Measurements from ENCODE around the gene CLTB. TPM values are rescaled to one million over a fixed set of nuclear protein-coding genes. Genes with fewer than 3 reads are reported as not detected.

Gene CLTB
- total RNA-seq: 95.0 and 155 TPM in 2 replicates

GRCh38 chr5:176415952-176416924 is at the start of gene CLTB:
CLTB (minus strand) TSS chr5:176416539; CDS start chr5:176416363, 176 bp downstream.

GRCh38 chr5:176447978-176448608 is 31.8 kb upstream of the CLTB start, which contains the start of gene FAF2:
FAF2 (plus strand) TSS chr5:176448385; CDS start chr5:176448408, 23 bp downstream.

GRCh38 chr5:176388444-176389134 is 27.8 kb downstream of the CLTB start, which contains the start of the genes HIGD2A and NOP16:
HIGD2A (plus strand) TSS chr5:176388751; CDS start chr5:176388820, 69 bp downstream.
NOP16 (minus strand) TSS chr5:176388598; CDS start chr5:176388539, 59 bp downstream.

DNA sequence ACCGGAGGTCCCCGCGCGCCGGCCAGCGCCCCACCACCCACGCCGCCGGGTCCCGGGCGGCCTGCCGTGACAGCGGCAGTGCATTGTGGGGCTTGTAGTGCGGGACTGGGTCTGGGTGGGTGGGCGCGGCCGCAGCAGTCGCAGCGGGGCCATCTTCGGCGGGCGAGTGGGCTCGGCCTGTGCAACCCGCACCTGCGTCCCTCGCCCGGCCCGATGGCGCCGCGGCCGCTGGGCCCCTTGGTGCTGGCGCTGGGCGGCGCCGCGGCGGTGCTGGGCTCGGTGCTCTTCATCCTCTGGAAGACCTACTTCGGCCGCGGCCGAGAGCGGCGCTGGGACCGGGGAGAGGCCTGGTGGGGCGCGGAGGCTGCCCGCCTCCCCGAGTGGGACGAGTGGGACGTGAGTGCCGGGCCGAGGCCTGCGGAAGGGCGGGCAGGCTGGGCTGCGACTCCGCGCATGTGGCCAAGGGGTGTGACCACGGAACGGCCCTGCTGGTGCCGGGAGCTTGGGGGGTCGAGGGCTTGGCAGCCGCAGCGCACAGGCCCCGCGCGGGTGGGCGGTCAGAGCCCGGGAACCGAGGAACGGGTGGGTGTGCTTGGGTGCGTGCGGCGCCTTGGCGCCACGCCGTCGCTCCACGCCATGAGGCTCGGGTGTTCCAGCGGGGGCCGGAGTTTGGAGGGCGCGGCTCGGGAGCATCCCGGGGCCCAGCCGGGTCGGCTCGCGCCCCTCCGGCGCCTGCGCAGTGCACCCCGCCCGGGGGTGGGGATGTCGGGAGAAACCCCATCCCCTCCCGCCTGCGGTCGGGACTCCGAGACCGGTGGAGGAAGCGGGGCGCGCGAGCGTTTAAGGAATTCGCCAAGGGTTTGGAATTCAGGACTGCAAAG is 50.7 kb downstream of the CLTB start, which contains the start of gene ARL10:
Gene ARL10 (plus strand): TSS at position 137 of the 881 bp plus-strand sequence. CDS start 77 bp downstream, at position 214.

DNA sequence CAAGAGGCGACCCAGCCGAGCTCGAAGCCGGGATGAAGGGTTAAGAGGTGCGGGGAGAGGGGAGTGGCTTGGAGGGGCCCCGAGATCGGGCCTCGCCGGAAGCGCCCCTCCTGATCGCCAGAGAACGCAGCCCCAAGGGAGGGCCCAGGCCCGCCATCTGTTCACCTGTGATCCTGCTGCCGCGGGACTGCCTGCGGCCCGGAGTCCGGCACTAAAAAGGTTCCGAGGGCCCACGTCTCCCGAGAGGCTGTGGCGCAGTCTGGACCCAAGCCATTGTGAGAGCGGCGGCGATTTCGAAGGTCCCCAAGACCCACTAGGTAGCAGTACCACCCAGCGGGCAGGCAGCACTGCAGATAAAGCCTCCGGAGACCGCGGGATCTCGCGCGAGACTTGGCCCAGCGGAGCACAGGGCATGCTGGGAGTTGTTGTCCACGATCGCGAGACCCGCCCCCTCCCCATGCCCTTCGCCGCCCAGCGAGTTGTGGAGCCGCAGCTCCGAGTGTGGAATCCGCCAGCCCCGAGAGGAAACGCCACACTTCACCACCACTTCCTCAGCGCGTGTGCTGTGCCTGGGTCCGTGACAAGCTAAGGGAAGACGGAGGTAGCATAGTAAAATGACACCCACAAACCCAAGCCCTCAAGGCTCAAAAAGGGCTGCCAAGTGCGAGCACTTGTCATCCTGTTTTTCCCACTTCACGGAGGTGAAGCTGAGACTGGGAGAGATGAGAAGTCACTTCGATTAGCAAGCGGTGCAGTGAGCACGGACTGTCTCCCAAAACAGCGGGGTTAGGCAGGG is 54.7 kb downstream of the CLTB start, which contains the start of gene KIAA1191:
Gene KIAA1191 (minus strand): TSS at position 328 of the 796 bp plus-strand sequence. CDS start 2,256 bp downstream, outside the sequence.

Other genes starting within 250 kb of the CLTB start
- gene SIMC1, start 178.1 kb downstream of the CLTB start, total RNA-seq: 3.1 and 3.3 TPM in 2 replicates
- 116 and 128 TPM in 2 replicates for gene KIAA1191, start 54.8 kb downstream of the CLTB start, total RNA-seq
- gene ARL10, start 51.1 kb downstream of the CLTB start, total RNA-seq: 9.4 and 9.9 TPM in 2 replicates
- gene NOP16, start 27.9 kb downstream of the CLTB start, total RNA-seq: 9.6 and 26.1 TPM in 2 replicates
- 16.7 and 21.7 TPM in 2 replicates for gene HIGD2A, start 27.8 kb downstream of the CLTB start, total RNA-seq
- gene FAF2, start 31.8 kb upstream of the CLTB start, total RNA-seq: 28.8 and 42.2 TPM in 2 replicates
- 0.58 and 1.4 TPM in 2 replicates for gene RNF44, start 120.9 kb upstream of the CLTB start, total RNA-seq
- not detected in 2 replicates for gene CDHR2, start 132.8 kb upstream of the CLTB start, total RNA-seq
- gene GPRIN1, start 193.6 kb upstream of the CLTB start, total RNA-seq: 1.7 and 6.1 TPM in 2 replicates
- gene SNCB, start 214.0 kb upstream of the CLTB start, total RNA-seq: 0.56 and 1.3 TPM in 2 replicates
- not detected in 2 replicates for gene EIF4E1B, start 214.1 kb upstream of the CLTB start, total RNA-seq
- 22.6 and 40.3 TPM in 2 replicates for gene TSPAN17, start 230.9 kb upstream of the CLTB start, total RNA-seq